Neuronal stem cell (in vitro differentiated cells): ENCODE data around the gene KCNA2.

Source experiments
- DNase-seq: peaks from one replicate; pipeline ENCODE4 v3.0.0-alpha.2; 2013; ENCODE audit warnings: low spot score
- H2AFZ ChIP-seq: one replicate; pipeline ENCODE4 v1.6.1; 2013; ENCODE audit warnings: mild to moderate bottlenecking, low read length, inconsistent platforms
- H2AK5ac ChIP-seq: 2 replicates; pipeline ENCODE4 v1.6.1; 2013; ENCODE audit warnings: low read depth, mild to moderate bottlenecking, inconsistent platforms, low read length, moderate library complexity, mixed read lengths
- H2BK120ac ChIP-seq: 2 replicates; pipeline ENCODE4 v1.6.1; 2013; ENCODE audit warnings: low read depth, mild to moderate bottlenecking, inconsistent platforms, low read length, moderate library complexity, mixed read lengths
- H2BK12ac ChIP-seq: one replicate; pipeline ENCODE4 v1.6.1; 2013; ENCODE audit warnings: low read length, inconsistent platforms
- H2BK15ac ChIP-seq: 2 replicates; pipeline ENCODE4 v1.6.1; 2013; ENCODE audit warnings: mild to moderate bottlenecking, low read length, inconsistent platforms, mixed read lengths
- H2BK5ac ChIP-seq: one replicate; pipeline ENCODE4 v1.6.1; 2013; ENCODE audit warnings: inconsistent platforms, mild to moderate bottlenecking, low read length, moderate library complexity
- H3K14ac ChIP-seq: one replicate; pipeline ENCODE4 v1.6.1; 2013; ENCODE audit warnings: low read length, inconsistent platforms
- H3K18ac ChIP-seq: 2 replicates; pipeline ENCODE4 v1.6.1; 2013; ENCODE audit warnings: low read length, inconsistent platforms
- H3K23ac ChIP-seq: 2 replicates; pipeline ENCODE4 v1.6.1; 2013; ENCODE audit warnings: low read depth, mild to moderate bottlenecking, mixed read lengths, low read length, inconsistent platforms; ENCODE audit not compliant: poor library complexity
- H3K27ac ChIP-seq: replicated peaks from 3 replicates; pipeline ENCODE4 v1.5.1; 2013; ENCODE audit warnings: low read length, inconsistent platforms
- H3K27me3 ChIP-seq, 3 experiments: 2 replicates each; pipeline ENCODE4 v1.6.1; 2013; ENCODE audit warnings: low read length in 3 of 3, mild to moderate bottlenecking in 2 of 3, inconsistent platforms in 1 of 3, low read depth in 1 of 3, mixed read lengths in 1 of 3, moderate library complexity in 1 of 3; ENCODE audit not compliant: control insufficient read depth in 3 of 3, insufficient read depth in 3 of 3
- H3K36me3 ChIP-seq, 2 donors: replicated peaks in 1 of 2; 2 replicates each; pipeline ENCODE4 v1.6.1; 2013; ENCODE audit warnings: low read length in 2 of 2; ENCODE audit not compliant: control insufficient read depth in 2 of 2, insufficient read depth in 2 of 2
- H3K4ac ChIP-seq: 2 replicates; pipeline ENCODE4 v1.6.1; 2013; ENCODE audit warnings: inconsistent platforms, mild to moderate bottlenecking, low read length, moderate library complexity
- H3K4me1 ChIP-seq, 2 donors: 1 replicate in 1 of 2; 2 replicates in 1 of 2; pipeline ENCODE4 v1.6.1; 2013; ENCODE audit warnings: low read length in 2 of 2, low read depth in 1 of 2; ENCODE audit not compliant: control insufficient read depth in 2 of 2, insufficient read depth in 1 of 2
- H3K4me2 ChIP-seq: one replicate; pipeline ENCODE4 v1.6.1; 2013; ENCODE audit warnings: mild to moderate bottlenecking, low read length, inconsistent platforms; ENCODE audit not compliant: insufficient read depth, poor library complexity, severe bottlenecking
- H3K4me3 ChIP-seq, 2 donors: 2 replicates each; pipeline ENCODE4 v1.5.1; 2013; ENCODE audit warnings: low read length in 2 of 2, mild to moderate bottlenecking in 2 of 2, inconsistent platforms in 1 of 2, moderate library complexity in 1 of 2
- H3K79me1 ChIP-seq: one replicate; pipeline ENCODE4 v1.6.1; 2013; ENCODE audit warnings: low read depth, mild to moderate bottlenecking, inconsistent platforms, low read length, moderate library complexity
- H3K9ac ChIP-seq: one replicate; pipeline ENCODE4 v1.6.1; 2013; ENCODE audit warnings: mild to moderate bottlenecking, low read depth, low read length, inconsistent platforms; ENCODE audit not compliant: poor library complexity
- H3K9me3 ChIP-seq, 2 donors: replicated peaks in 1 of 2; 2 replicates each; pipeline versions ENCODE3 to v1.6.1; 2013; ENCODE audit warnings: low read length in 2 of 2, mild to moderate bottlenecking in 2 of 2, inconsistent platforms in 1 of 2, low read depth in 1 of 2, mixed read lengths in 1 of 2, moderate library complexity in 1 of 2; ENCODE audit not compliant: control insufficient read depth in 2 of 2, insufficient read depth in 1 of 2
- H4K8ac ChIP-seq: one replicate; pipeline ENCODE4 v1.6.1; 2013; ENCODE audit warnings: low read depth, mild to moderate bottlenecking, inconsistent platforms, low read length, moderate library complexity
- H4K91ac ChIP-seq: one replicate; pipeline ENCODE4 v1.6.1; 2013; ENCODE audit warnings: low read length, low read depth, mild to moderate bottlenecking, inconsistent platforms; ENCODE audit not compliant: poor library complexity
- WGBS, 2 donors: extraction: QIAGEN DNeasy Blood & Tissue Kit; methylation state at CpG; one replicate each; pipeline ENCODE4 v1.1.7; 2013; ENCODE audit warnings: missing lambda C conversion rate in 2 of 2, mixed read lengths in 1 of 2; ENCODE audit not compliant: insufficient read length in 2 of 2, insufficient replicate concordance in 1 of 2; ENCODE audit errors: extremely low coverage in 2 of 2; 5-methylcytosine and 5-hydroxymethylcytosine counted together

Gene KCNA2

DNA sequence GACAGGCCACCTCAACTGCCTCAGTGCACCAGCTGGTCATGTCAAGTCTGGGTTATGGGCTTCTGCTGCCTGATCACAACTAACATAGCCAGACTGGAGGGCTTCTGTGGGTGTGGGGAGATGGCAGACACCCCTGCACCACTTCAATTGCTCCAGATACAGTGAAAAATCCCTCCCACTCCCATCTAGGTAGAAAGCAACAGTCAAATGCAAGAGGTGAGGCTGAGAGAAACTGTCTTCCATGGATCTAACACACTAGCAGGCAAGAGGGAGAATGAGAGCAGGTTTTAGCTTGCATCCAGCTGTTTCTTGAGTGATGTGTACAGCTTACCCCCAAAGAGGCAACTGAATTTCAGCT is 10.8 kb downstream of the KCNA2 start:
- Histone ChIP-seq H3K4ac (no peak overlapping the region), H3K36me3 (no peaks in the 10 kb centered on the region), H3K18ac (no peak overlapping the region), H2BK15ac (no peak overlapping the region), H3K9me3 (no peaks in the 10 kb centered on the region), H4K91ac (no peak overlapping the region), H3K4me2 (no peak overlapping the region), H3K9ac (no peak overlapping the region), H2BK5ac (no peak overlapping the region), H3K79me1 (no peaks in the 10 kb centered on the region), H3K27ac (no peak overlapping the region), H4K8ac (no peak overlapping the region), H3K27me3 (peaks cover 0 to 14% (median 0%) of the 10 kb centered on the region in 3 experiments), H2AFZ (no peak overlapping the region), H3K4me3 (no peak overlapping the region), H2AK5ac (no peak overlapping the region), H2BK12ac (no peak overlapping the region), H2BK120ac (no peak overlapping the region), H3K4me1 (no peaks in the 10 kb centered on the region), H3K14ac (no peak overlapping the region), H3K23ac (no peak overlapping the region)
- no peak for DNase-seq

DNA sequence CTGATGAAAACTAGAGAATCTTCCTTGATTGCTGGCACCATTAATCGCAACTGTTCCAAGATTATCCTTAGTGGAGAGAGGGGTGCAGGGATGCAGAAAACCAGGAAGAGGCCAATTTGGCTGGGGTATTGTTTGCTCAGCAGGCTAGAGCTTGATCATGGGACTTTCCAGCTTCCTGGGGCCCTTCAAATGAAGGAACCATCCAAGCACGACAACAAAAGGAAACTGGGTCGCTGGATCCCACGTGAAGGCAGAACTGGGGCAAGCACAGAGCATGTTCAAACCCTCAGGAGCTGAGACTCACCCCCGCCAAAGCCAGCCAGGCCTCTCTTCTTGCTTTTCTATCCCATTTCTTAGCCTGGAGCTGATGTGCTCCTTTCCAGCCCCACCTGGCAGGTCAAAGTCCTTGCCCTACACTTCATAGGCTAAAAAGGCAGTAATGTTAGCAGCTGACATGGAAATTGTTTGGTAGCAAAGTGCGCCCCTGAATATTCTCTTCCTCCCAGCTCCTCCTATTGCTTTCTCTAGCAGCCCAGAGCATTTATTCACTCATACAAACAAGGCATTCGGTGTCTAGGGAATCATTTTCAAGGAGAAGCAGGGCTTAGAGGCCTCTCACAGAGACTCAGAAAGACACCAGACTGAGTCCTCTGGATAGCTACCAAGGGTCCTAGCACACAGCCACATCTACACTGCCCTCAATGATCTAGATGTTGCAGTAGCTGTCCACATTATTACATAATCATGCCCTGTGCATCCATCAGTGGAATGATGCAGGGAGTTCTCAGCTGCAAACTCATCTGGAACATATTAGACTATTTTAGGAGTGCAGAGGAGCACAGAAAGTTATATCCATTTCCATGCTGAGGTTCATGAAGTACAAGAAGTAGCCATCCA is 11.5 kb downstream of the KCNA2 start:
- Histone ChIP-seq H3K18ac (no peak overlapping the region), H4K91ac (no peak overlapping the region), H3K4ac (no peak overlapping the region), H2BK5ac (no peak overlapping the region), H3K4me3 (no peak overlapping the region), H2BK15ac (no peak overlapping the region), H3K36me3 (no peaks in the 10 kb centered on the region), H2AFZ (peak overlapping the region; percentile 7), H3K4me2 (no peak overlapping the region), H4K8ac (no peak overlapping the region), H2BK120ac (no peak overlapping the region), H3K79me1 (no peaks in the 10 kb centered on the region), H2AK5ac (no peak overlapping the region), H3K27ac (no peak overlapping the region), H3K4me1 (no peaks in the 10 kb centered on the region), H3K27me3 (peaks cover 0 to 10% (median 0%) of the 10 kb centered on the region in 3 experiments), H2BK12ac (no peak overlapping the region), H3K9me3 (no peaks in the 10 kb centered on the region), H3K9ac (no peak overlapping the region), H3K23ac (no peak overlapping the region), H3K14ac (no peak overlapping the region)
- WGBS, 2 donors: no CpG with 5 or more reads among the region's 7 CpGs
- no peak for DNase-seq

DNA sequence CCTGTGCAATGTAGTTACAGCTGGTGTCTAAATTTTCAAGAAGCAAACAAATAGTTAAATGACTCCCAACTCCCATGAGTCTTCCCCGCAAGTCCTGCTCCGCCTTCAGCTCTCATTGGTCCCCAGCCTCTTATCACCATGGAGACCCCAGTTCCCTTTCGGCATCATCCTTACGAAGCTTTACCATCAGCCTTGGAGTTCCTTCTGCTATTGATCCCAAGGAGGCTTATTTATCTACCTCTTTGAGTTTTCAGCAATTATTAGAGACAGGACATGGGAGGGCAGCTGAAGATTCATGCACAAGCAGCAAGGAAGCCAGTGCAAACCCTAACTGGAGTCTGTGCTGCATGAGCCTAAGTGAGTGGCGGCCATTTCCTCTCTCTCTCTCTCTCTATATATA is 12.3 kb downstream of the KCNA2 start:
- no peak overlapping the region for H2AFZ ChIP-seq
- peaks cover 0 to 7% (median 1%) of the 10 kb centered on the region in 3 experiments for H3K27me3 ChIP-seq
- no peaks in the 10 kb centered on the region for H3K36me3 ChIP-seq
- no peak overlapping the region for H3K4me3 ChIP-seq
- no peak overlapping the region for H2BK5ac ChIP-seq
- H3K4ac ChIP-seq: no peak overlapping the region
- H3K27ac ChIP-seq: no peak overlapping the region
- no peak overlapping the region for H4K8ac ChIP-seq
- no peak overlapping the region for H2BK120ac ChIP-seq
- H3K18ac ChIP-seq: no peak overlapping the region
- no CpG with 5 or more reads among the region's 5 CpGs for WGBS, 2 donors
- DNase-seq: no peak
- no peak overlapping the region for H3K23ac ChIP-seq
- no peak overlapping the region for H2BK12ac ChIP-seq
- no peaks in the 10 kb centered on the region for H3K4me1 ChIP-seq
- H4K91ac ChIP-seq: no peak overlapping the region
- no peaks in the 10 kb centered on the region for H3K79me1 ChIP-seq
- no peak overlapping the region for H3K9ac ChIP-seq
- no peak overlapping the region for H3K4me2 ChIP-seq
- H3K14ac ChIP-seq: no peak overlapping the region
- H2AK5ac ChIP-seq: no peak overlapping the region
- no peaks in the 10 kb centered on the region for H3K9me3 ChIP-seq
- no peak overlapping the region for H2BK15ac ChIP-seq

DNA sequence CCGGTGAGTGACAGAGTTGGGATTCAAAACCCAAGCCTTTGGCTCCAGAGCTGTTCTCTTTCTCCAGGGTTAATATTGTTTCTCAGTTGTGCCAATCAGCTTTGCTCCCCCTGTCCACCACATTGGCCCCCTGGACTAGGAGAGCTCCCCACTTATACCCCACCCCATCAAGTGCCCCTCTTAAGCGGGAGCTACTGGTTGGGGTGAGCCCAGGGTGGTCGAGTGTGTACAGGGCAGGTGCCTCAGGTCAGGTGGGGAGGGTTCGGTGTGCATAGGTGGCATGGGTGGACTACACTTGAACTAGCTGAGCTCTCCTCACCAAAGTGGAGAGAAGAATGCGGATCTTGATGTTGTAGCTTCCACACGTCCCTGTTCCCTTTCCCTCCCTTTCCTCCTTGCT is 14.2 kb downstream of the KCNA2 start:
- WGBS, 2 donors: no CpG with 5 or more reads among the region's 6 CpGs
- Histone ChIP-seq H2BK120ac (no peak overlapping the region), H3K4me2 (no peak overlapping the region), H3K18ac (no peak overlapping the region), H3K9me3 (no peaks in the 10 kb centered on the region), H4K91ac (no peak overlapping the region), H2BK12ac (no peak overlapping the region), H4K8ac (no peak overlapping the region), H2BK15ac (no peak overlapping the region), H3K14ac (no peak overlapping the region), H2AK5ac (no peak overlapping the region), H3K79me1 (no peaks in the 10 kb centered on the region), H3K4me1 (no peaks in the 10 kb centered on the region), H3K23ac (no peak overlapping the region), H3K27ac (no peak overlapping the region), H3K4me3 (no peak overlapping the region), H3K36me3 (no peaks in the 10 kb centered on the region), H2BK5ac (no peak overlapping the region), H3K27me3 (peaks cover 0 to 14% (median 2%) of the 10 kb centered on the region in 3 experiments), H2AFZ (no peak overlapping the region), H3K9ac (no peak overlapping the region), H3K4ac (no peak overlapping the region)
- no peak for DNase-seq
